ENCODE data around the gene WDR4.

The WDR4 gene

DNA sequence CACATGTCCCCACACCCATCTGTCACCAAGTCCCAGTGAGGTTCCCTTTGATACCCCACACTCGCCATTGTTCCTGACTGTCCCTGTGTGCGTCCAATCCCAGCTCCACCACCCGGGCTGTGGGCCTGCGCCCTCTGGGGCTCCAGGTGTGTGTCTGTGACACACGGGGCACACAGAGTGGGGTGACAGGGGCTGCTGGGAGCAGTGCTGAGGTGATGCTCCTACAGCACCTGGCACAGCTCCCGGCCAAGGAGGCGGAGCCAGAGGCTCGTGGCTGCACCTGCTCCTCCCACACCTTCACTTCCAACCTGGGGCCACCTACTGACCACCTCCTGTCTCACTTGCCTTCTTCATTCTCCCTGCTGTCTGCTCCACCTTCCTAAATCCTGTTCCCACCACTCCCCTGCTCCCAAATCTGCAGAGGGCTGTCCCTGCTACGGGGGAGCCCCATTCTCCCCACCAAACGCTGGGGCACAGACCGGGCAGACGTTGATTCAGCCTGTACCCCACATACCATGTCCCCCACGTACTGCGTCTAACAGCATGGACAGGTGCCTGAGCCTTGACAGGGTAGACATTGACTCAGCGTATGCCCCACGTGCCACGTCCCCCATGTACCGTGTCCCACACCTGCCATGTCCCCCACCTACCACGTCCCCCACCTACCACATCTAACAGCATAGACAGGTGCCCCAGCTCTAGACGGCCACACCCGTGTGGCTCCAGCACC lies 16.4 kb downstream of the WDR4 start:
- H3K4me3 ChIP-seq (ENCODE audit: low read depth, low read length) = no peak overlapping the region
- TF ChIP-seq, protein P1, sequence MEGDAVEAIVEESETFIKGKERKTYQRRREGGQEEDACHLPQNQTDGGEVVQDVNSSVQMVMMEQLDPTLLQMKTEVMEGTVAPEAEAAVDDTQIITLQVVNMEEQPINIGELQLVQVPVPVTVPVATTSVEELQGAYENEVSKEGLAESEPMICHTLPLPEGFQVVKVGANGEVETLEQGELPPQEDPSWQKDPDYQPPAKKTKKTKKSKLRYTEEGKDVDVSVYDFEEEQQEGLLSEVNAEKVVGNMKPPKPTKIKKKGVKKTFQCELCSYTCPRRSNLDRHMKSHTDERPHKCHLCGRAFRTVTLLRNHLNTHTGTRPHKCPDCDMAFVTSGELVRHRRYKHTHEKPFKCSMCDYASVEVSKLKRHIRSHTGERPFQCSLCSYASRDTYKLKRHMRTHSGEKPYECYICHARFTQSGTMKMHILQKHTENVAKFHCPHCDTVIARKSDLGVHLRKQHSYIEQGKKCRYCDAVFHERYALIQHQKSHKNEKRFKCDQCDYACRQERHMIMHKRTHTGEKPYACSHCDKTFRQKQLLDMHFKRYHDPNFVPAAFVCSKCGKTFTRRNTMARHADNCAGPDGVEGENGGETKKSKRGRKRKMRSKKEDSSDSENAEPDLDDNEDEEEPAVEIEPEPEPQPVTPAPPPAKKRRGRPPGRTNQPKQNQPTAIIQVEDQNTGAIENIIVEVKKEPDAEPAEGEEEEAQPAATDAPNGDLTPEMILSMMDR (IDR thresholded peaks at IDR 0.05; ENCODE audit: borderline replicate concordance, insufficient read depth, low read depth, low read length) = no peak; the same call in 1 of the 2 replicates

GRCh38 chr21:42861848-42862400 lies 17.4 kb downstream of the WDR4 start:
- no peak overlapping the region for H3K4me3 ChIP-seq (ENCODE audit: low read depth, low read length)
- TF ChIP-seq, protein P1 (IDR thresholded peaks at IDR 0.05; ENCODE audit: borderline replicate concordance, insufficient read depth, low read depth, low read length) = no peak

DNA sequence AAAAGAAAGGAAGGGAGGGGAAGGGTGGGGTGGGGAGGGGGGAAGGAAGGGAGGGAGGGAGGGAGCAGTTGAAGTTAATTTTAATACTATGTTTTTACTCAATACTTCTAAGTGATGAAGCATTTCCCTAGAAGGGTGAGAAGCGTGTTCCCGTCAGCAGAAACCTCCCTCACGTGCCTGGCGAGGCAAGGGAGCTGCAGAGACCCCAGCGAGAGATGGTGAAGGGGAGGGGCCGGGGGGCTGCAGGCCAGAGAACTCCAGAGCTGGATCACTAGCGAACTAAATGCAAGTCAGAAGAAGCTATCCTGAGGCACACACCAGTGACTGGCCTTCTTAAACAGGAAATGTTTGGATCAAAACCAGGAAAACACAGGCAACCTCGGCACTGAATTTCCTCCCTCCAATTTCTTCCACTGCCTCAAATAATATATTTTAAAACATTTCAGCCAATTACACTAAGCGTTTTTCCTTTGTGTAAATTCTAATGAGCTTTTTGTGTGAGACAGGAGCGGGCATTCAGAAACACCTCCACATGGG lies 18.0 kb downstream of the WDR4 start:
- H3K4me3 ChIP-seq (ENCODE audit: low read depth, low read length) = no peak overlapping the region
- TF ChIP-seq, protein P1 (IDR thresholded peaks at IDR 0.05; ENCODE audit: borderline replicate concordance, insufficient read depth, low read depth, low read length) = no peak

DNA sequence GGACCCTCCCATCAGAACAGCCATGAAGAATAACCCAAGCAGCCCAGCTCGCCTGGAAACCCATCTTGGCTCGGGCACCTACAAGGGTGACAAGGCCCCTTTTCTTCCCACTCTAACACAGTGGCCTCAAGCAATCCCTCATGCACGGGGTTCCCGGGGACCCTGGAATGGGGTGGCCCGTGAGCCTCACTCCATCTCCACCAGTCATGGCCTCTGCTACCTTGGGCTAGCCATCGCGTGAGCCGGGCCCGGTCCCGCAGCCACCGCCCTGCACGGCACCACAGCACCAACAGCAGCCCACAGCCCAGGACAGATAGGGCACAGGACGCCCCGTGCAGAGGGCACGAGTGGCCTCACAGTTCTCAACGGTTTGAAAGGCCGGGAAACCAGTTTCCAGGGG lies 19.0 kb downstream of the WDR4 start:
- no peak overlapping the region for H3K4me3 ChIP-seq (ENCODE audit: low read depth, low read length)
- TF ChIP-seq, protein P1 (IDR thresholded peaks at IDR 0.05; ENCODE audit: borderline replicate concordance, insufficient read depth, low read depth, low read length) = no peak

DNA sequence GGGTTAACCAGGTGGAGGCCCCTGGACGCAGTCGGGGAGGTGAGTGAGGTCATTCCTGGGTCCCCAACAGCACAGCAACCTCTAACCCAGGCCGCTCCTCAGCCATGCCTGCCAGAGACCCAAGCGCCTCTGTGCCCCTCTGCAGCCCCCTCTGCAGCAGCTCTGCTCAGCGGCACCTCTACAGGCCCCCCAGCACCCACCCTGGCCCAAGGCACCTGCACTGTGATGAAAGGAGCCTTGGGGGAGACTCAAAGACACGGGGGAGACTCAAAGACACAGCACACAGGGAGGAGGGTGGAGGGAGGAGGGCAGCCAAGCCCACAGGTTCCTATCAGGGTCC lies 19.5 kb downstream of the WDR4 start:
- no peak overlapping the region for H3K4me3 ChIP-seq (ENCODE audit: low read depth, low read length)
- TF ChIP-seq, protein P1 (IDR thresholded peaks at IDR 0.05; ENCODE audit: borderline replicate concordance, insufficient read depth, low read depth, low read length) = no peak

- TF ChIP-seq, protein P1 (IDR thresholded peaks at IDR 0.05; ENCODE audit: borderline replicate concordance, insufficient read depth, low read depth, low read length) = no peak
Observed at GRCh38 chr21:42858957-42859890, 20.1 kb downstream of the WDR4 start.

More at GRCh38 chr21:42858957-42859890, 20.1 kb downstream of the WDR4 start:
- H3K4me3 ChIP-seq (ENCODE audit: low read depth, low read length) = no peak overlapping the region

Data from GM12875 (cell line).